ENCODE results near the gene GPC6.
A peak's percentile ranks its signal among the peaks of the same experiment; 100 is the strongest.

The GPC6 gene

DNA sequence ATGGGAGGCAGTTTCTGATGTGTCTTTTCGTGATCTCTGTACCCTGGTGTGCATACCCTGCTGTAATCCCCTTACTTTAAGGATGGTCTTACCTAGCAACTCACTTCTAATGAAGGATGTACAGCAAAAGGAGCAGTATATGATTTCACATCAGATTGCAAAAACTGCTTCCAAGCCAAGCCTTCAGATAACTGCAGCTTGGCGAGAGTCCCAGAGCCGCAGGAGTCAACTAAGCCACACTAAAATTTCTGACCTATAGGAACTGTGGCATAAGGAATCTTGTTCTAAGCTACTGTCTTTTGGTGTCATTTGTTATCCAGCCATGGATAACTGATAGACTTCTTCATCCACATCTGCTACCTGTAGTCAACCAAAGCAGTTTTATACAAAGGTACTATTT, 496.7 kb downstream of the GPC6 start:
- no peak overlapping the region for H3K4me3 ChIP-seq (ENCODE audit: insufficient read depth in 1 of 2, low read depth in 1 of 2, low read length in 2 of 2)
- H3K23ac ChIP-seq (ENCODE audit: low read length in 2 of 2) = no peak overlapping the region
- H3K27me3 ChIP-seq (ENCODE audit: control insufficient read depth in 1 of 2, insufficient read depth in 1 of 2, low read length in 2 of 2) = no peaks in the 10 kb centered on the region
- no peak for DNase-seq
- H3K79me1 ChIP-seq (replicated peaks; ENCODE audit: low read length, poor library complexity, severe bottlenecking) = peaks cover 6% of the 10 kb centered on the region
- no peak overlapping the region for H2AK5ac ChIP-seq (ENCODE audit: low read length, severe bottlenecking)
- no peak overlapping the region for H3K4me2 ChIP-seq (ENCODE audit: low read length, poor library complexity, severe bottlenecking)
- no peak overlapping the region for H2BK120ac ChIP-seq (ENCODE audit: low read depth, low read length)
- H3K18ac ChIP-seq (ENCODE audit: low read depth in 1 of 2, low read length in 2 of 2) = no peak overlapping the region
- H3K36me3 ChIP-seq (ENCODE audit: control insufficient read depth in 1 of 2, insufficient read depth in 2 of 2, low read depth in 1 of 2, low read length in 2 of 2) = no peaks in the 10 kb centered on the region
- no peak overlapping the region for H3K14ac ChIP-seq (ENCODE audit: low read length in 2 of 2)
- H3K4ac ChIP-seq (ENCODE audit: low read depth in 1 of 2, low read length in 2 of 2) = no peak overlapping the region
- no peak overlapping the region for H3K9ac ChIP-seq (ENCODE audit: low read length)
- H2BK15ac ChIP-seq (ENCODE audit: low read depth, poor library complexity, severe bottlenecking) = no peak overlapping the region
- WGBS = 100% methylated on average over 2 of the region's 3 CpGs
- H3K27ac ChIP-seq (ENCODE audit: low read length, poor library complexity, severe bottlenecking) = no peak overlapping the region
- H2AFZ ChIP-seq (ENCODE audit: low read depth, low read length) = no peak overlapping the region
- H2BK5ac ChIP-seq (ENCODE audit: low read depth, low read length, poor library complexity, severe bottlenecking) = no peak overlapping the region
- no peak overlapping the region for H4K8ac ChIP-seq (ENCODE audit: low read length)
- no peak overlapping the region for H2BK12ac ChIP-seq (ENCODE audit: low read length in 2 of 2)
- no peaks in the 10 kb centered on the region for H3K4me1 ChIP-seq (ENCODE audit: control insufficient read depth, insufficient read depth, low read depth, low read length)
- H3K9me3 ChIP-seq (ENCODE audit: control insufficient read depth, low read length) = no peaks in the 10 kb centered on the region
- no peak overlapping the region for H4K91ac ChIP-seq (ENCODE audit: low read length)

DNA sequence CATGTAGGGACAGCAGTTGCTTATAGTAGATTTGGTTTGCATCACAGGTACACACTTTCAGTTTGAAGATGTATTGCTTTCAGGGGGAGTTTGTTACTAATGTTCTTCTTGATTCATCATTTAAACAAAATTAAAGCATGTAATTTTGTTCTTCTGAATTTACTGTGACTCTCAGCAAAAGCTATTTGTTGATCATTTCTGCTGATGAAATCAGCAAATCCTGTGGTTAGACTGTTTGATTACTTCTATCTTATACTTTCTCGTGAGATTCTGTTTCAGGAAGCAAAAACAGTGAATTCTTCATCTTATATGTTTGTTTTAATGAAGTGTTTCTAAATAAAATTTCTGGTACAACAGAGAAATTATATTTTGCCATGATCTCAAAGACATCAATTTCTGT, 497.6 kb downstream of the GPC6 start:
- H3K4me3 ChIP-seq (ENCODE audit: insufficient read depth in 1 of 2, low read depth in 1 of 2, low read length in 2 of 2) = no peak overlapping the region
- H2BK15ac ChIP-seq (ENCODE audit: low read depth, poor library complexity, severe bottlenecking) = no peak overlapping the region
- H3K23ac ChIP-seq (ENCODE audit: low read length in 2 of 2) = no peak overlapping the region
- no peaks in the 10 kb centered on the region for H3K9me3 ChIP-seq (ENCODE audit: control insufficient read depth, low read length)
- no peak overlapping the region for H3K4me2 ChIP-seq (ENCODE audit: low read length, poor library complexity, severe bottlenecking)
- H3K36me3 ChIP-seq (ENCODE audit: control insufficient read depth in 1 of 2, insufficient read depth in 2 of 2, low read depth in 1 of 2, low read length in 2 of 2) = no peaks in the 10 kb centered on the region
- no peak for DNase-seq
- no peaks in the 10 kb centered on the region for H3K27me3 ChIP-seq (ENCODE audit: control insufficient read depth in 1 of 2, insufficient read depth in 1 of 2, low read length in 2 of 2)
- H3K9ac ChIP-seq (ENCODE audit: low read length) = no peak overlapping the region
- H2AK5ac ChIP-seq (ENCODE audit: low read length, severe bottlenecking) = no peak overlapping the region
- H2BK120ac ChIP-seq (ENCODE audit: low read depth, low read length) = no peak overlapping the region
- no peak overlapping the region for H4K8ac ChIP-seq (ENCODE audit: low read length)
- no CpG with 5 or more reads among the region's 1 CpG for WGBS
- H3K4me1 ChIP-seq (ENCODE audit: control insufficient read depth, insufficient read depth, low read depth, low read length) = no peaks in the 10 kb centered on the region
- H4K91ac ChIP-seq (ENCODE audit: low read length) = no peak overlapping the region
- no peak overlapping the region for H3K18ac ChIP-seq (ENCODE audit: low read depth in 1 of 2, low read length in 2 of 2)
- H2BK12ac ChIP-seq (ENCODE audit: low read length in 2 of 2) = no peak overlapping the region
- no peak overlapping the region for H3K27ac ChIP-seq (ENCODE audit: low read length, poor library complexity, severe bottlenecking)
- no peak overlapping the region for H2BK5ac ChIP-seq (ENCODE audit: low read depth, low read length, poor library complexity, severe bottlenecking)
- H3K4ac ChIP-seq (ENCODE audit: low read depth in 1 of 2, low read length in 2 of 2) = no peak overlapping the region
- H3K14ac ChIP-seq (ENCODE audit: low read length in 2 of 2) = no peak overlapping the region
- H2AFZ ChIP-seq (ENCODE audit: low read depth, low read length) = no peak overlapping the region
- H3K79me1 ChIP-seq (replicated peaks; ENCODE audit: low read length, poor library complexity, severe bottlenecking) = peaks cover 6% of the 10 kb centered on the region

DNA sequence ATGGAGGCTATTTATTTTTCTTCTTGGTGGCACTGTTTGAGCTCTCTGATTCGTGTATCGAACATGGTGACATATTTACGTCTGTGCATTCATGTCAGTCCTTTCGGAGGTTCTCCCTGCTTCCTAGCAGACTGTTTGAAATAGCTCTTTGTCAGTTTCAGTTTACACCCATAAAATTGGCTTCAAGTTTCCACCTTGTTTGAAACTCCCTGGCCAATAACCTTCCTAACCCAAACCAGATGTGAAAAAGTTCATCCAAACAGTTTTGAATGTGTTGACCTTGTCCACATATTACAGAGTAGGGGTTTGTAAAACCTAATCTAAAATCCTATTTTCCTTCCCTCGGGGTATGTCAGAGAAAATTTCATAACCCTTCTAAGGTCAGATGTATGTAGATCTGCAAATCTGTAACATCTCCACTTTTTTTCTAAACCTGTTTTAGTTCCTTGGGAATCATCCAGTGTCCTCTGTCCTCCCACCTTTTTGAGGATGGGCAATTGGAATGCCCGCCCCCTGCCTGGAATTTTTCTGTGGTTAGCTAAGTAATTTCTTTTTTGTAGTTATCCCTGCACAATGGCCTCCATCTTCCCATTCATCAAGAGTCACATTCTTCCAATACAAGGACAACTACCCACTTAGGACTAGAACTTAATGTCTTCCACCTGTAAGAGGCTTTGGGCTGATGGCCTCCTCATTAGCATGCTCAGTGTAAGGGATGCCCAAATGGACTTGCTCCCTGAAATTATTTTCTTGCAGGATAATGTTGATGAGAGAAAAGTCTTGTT, 499.8 kb downstream of the GPC6 start:
- no peak overlapping the region for H3K27ac ChIP-seq (ENCODE audit: low read length, poor library complexity, severe bottlenecking)
- no peaks in the 10 kb centered on the region for H3K27me3 ChIP-seq (ENCODE audit: control insufficient read depth in 1 of 2, insufficient read depth in 1 of 2, low read length in 2 of 2)
- no peak overlapping the region for H3K4me2 ChIP-seq (ENCODE audit: low read length, poor library complexity, severe bottlenecking)
- H3K36me3 ChIP-seq (ENCODE audit: control insufficient read depth in 1 of 2, insufficient read depth in 2 of 2, low read depth in 1 of 2, low read length in 2 of 2) = no peaks in the 10 kb centered on the region
- H3K4me3 ChIP-seq (ENCODE audit: insufficient read depth in 1 of 2, low read depth in 1 of 2, low read length in 2 of 2) = peak overlapping the region in 1 of 2 experiments; percentile 67
- H3K4me1 ChIP-seq (ENCODE audit: control insufficient read depth, insufficient read depth, low read depth, low read length) = no peaks in the 10 kb centered on the region
- peak overlapping the region in 1 of 2 experiments; percentile 12 for H3K18ac ChIP-seq (ENCODE audit: low read depth in 1 of 2, low read length in 2 of 2)
- H3K4ac ChIP-seq (ENCODE audit: low read depth in 1 of 2, low read length in 2 of 2) = no peak overlapping the region
- H3K9ac ChIP-seq (ENCODE audit: low read length) = peak overlapping the region; percentile 59
- H3K9me3 ChIP-seq (ENCODE audit: control insufficient read depth, low read length) = no peaks in the 10 kb centered on the region
- no peak overlapping the region for H2AFZ ChIP-seq (ENCODE audit: low read depth, low read length)
- peak overlapping the region; percentile 28 for H2BK15ac ChIP-seq (ENCODE audit: low read depth, poor library complexity, severe bottlenecking)
- 70% methylated on average over 5 of the region's 6 CpGs for WGBS
- peak overlapping the region; percentile 49 for H2BK120ac ChIP-seq (ENCODE audit: low read depth, low read length)
- no peak overlapping the region for H2BK5ac ChIP-seq (ENCODE audit: low read depth, low read length, poor library complexity, severe bottlenecking)
- H3K23ac ChIP-seq (ENCODE audit: low read length in 2 of 2) = no peak overlapping the region
- peaks cover 6% of the 10 kb centered on the region for H3K79me1 ChIP-seq (replicated peaks; ENCODE audit: low read length, poor library complexity, severe bottlenecking)
- no peak overlapping the region for H2AK5ac ChIP-seq (ENCODE audit: low read length, severe bottlenecking)
- no peak for DNase-seq
- no peak overlapping the region for H4K8ac ChIP-seq (ENCODE audit: low read length)
- H3K14ac ChIP-seq (ENCODE audit: low read length in 2 of 2) = no peak overlapping the region
- no peak overlapping the region for H4K91ac ChIP-seq (ENCODE audit: low read length)
- no peak overlapping the region for H2BK12ac ChIP-seq (ENCODE audit: low read length in 2 of 2)

DNA sequence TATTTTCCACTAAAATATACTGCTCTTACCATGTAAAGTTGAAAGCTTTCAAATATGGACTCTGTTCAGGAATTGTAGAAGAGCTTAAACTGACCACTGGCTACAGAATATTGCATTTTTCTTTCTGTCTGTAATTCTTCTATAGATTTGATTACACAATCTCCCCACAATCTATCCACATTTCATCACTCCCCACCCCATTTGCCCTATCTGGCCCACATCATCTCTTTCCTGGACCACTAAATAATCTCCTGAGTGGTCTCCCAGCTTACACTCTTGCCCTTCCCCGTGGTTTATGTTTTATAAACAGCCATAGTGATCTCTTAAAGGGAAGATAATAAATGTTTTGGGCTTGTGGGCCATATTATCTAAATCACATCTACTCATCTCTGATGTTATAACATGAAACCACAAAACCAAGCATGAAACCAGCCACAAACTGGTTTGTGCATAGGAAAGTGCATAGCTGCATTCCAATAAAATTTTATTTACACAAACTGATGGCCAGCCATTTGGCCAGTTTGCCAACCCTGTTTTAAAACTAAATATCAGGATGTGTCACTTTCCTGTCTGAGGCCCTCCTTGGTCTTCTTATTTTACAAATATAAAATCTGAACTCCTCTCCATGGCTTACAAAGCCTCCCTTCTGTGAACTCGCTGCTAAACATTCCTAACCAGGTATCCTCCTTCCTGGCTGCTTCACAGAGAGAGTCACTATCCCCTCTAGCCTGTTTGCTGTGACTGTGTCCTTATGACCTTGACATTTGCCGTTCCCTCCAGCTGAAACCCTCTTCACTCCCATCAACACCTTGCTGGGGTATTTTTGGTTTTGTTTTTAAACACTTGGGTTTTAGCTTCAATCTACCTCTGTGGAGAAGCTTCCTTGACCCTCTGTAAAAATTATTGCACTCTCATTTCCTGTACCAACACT, 500.9 kb downstream of the GPC6 start:
- H3K18ac ChIP-seq (ENCODE audit: low read depth in 1 of 2, low read length in 2 of 2) = peak overlapping the region; percentile 13 to 43
- no peak overlapping the region for H3K27ac ChIP-seq (ENCODE audit: low read length, poor library complexity, severe bottlenecking)
- H3K36me3 ChIP-seq (ENCODE audit: control insufficient read depth in 1 of 2, insufficient read depth in 2 of 2, low read depth in 1 of 2, low read length in 2 of 2) = no peaks in the 10 kb centered on the region
- no peak overlapping the region for H2AK5ac ChIP-seq (ENCODE audit: low read length, severe bottlenecking)
- H3K4ac ChIP-seq (ENCODE audit: low read depth in 1 of 2, low read length in 2 of 2) = no peak overlapping the region
- no peak overlapping the region for H2BK12ac ChIP-seq (ENCODE audit: low read length in 2 of 2)
- H3K4me3 ChIP-seq (ENCODE audit: insufficient read depth in 1 of 2, low read depth in 1 of 2, low read length in 2 of 2) = no peak overlapping the region
- no peak overlapping the region for H2BK120ac ChIP-seq (ENCODE audit: low read depth, low read length)
- no peak overlapping the region for H3K4me2 ChIP-seq (ENCODE audit: low read length, poor library complexity, severe bottlenecking)
- no peaks in the 10 kb centered on the region for H3K27me3 ChIP-seq (ENCODE audit: control insufficient read depth in 1 of 2, insufficient read depth in 1 of 2, low read length in 2 of 2)
- no peak overlapping the region for H2AFZ ChIP-seq (ENCODE audit: low read depth, low read length)
- no peak overlapping the region for H3K14ac ChIP-seq (ENCODE audit: low read length in 2 of 2)
- no peaks in the 10 kb centered on the region for H3K4me1 ChIP-seq (ENCODE audit: control insufficient read depth, insufficient read depth, low read depth, low read length)
- H2BK5ac ChIP-seq (ENCODE audit: low read depth, low read length, poor library complexity, severe bottlenecking) = no peak overlapping the region
- peak overlapping the region; percentile 87 for H4K8ac ChIP-seq (ENCODE audit: low read length)
- WGBS = 50% methylated on average over 1 of the region's 3 CpGs
- H3K79me1 ChIP-seq (replicated peaks; ENCODE audit: low read length, poor library complexity, severe bottlenecking) = peaks cover 6% of the 10 kb centered on the region
- H2BK15ac ChIP-seq (ENCODE audit: low read depth, poor library complexity, severe bottlenecking) = no peak overlapping the region
- no peaks in the 10 kb centered on the region for H3K9me3 ChIP-seq (ENCODE audit: control insufficient read depth, low read length)
- no peak overlapping the region for H3K9ac ChIP-seq (ENCODE audit: low read length)
- no peak overlapping the region for H3K23ac ChIP-seq (ENCODE audit: low read length in 2 of 2)
- peak; percentile 59 for DNase-seq
- peak overlapping the region; percentile 68 for H4K91ac ChIP-seq (ENCODE audit: low read length)

All from mesenchymal stem cell (in vitro differentiated cells and primary cell).